ENCODE data around the gene VEGFA.

VEGFA gene

DNA sequence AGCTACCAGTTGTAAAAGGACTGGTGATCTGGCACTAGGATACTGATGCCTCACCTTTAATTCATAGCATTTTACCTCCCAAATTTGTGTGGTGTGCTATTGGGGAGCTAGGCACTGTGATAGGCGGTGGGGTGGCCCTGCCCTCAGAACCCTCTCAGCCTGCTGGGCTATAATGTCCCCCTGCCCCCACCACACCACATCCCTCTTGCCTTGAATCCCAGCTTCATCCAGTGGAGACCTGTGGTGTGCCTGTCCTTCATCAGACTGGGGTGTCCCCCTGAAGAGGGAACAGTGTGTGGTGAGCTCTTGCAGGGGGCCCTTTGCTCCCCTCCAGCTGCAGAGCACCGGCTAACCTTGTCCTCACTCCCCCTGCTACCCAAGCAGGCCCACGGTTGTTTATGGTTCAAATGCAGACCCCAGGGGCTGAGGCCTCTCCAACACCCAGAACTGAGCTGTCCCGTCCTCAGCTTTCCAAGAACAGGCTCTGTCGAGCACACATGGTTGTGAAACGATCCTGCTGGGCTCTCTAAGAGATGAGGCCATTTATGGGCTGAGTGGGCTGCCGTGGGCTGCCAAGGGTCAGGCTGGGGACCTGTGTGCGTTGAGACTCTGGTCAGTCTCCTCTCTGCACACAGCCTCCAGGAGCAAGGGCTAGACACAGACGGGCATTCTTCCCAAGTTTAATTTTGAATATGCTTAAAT is 26.9 kb upstream of the VEGFA start:
- Histone ChIP-seq H3K27ac (replicated peaks) (no peak overlapping the region), H3K27me3 (ENCODE audit: insufficient read depth, poor library complexity, severe bottlenecking) (no peaks in the 10 kb centered on the region), H3K4me3 (replicated peaks; ENCODE audit: insufficient read depth, low read length) (no peak overlapping the region)
- DNase-seq (ENCODE audit: low read depth in 1 of 2, low spot score in 1 of 2), result no peak
- TF ChIP-seq POLR2AphosphoS5 (IDR thresholded peaks at IDR 0.05; ENCODE audit: low read depth) (no peak), GABPA (IDR thresholded peaks at IDR 0.05; ENCODE audit: low read depth) (no peak), SPI1 (IDR thresholded peaks at IDR 0.05; ENCODE audit: borderline replicate concordance, low read depth) (no peak), CTCF (IDR thresholded peaks at IDR 0.05; ENCODE audit: insufficient read depth, low read length) (no peak)
- TF ChIP-seq, protein P1, sequence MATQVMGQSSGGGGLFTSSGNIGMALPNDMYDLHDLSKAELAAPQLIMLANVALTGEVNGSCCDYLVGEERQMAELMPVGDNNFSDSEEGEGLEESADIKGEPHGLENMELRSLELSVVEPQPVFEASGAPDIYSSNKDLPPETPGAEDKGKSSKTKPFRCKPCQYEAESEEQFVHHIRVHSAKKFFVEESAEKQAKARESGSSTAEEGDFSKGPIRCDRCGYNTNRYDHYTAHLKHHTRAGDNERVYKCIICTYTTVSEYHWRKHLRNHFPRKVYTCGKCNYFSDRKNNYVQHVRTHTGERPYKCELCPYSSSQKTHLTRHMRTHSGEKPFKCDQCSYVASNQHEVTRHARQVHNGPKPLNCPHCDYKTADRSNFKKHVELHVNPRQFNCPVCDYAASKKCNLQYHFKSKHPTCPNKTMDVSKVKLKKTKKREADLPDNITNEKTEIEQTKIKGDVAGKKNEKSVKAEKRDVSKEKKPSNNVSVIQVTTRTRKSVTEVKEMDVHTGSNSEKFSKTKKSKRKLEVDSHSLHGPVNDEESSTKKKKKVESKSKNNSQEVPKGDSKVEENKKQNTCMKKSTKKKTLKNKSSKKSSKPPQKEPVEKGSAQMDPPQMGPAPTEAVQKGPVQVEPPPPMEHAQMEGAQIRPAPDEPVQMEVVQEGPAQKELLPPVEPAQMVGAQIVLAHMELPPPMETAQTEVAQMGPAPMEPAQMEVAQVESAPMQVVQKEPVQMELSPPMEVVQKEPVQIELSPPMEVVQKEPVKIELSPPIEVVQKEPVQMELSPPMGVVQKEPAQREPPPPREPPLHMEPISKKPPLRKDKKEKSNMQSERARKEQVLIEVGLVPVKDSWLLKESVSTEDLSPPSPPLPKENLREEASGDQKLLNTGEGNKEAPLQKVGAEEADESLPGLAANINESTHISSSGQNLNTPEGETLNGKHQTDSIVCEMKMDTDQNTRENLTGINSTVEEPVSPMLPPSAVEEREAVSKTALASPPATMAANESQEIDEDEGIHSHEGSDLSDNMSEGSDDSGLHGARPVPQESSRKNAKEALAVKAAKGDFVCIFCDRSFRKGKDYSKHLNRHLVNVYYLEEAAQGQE (IDR thresholded peaks at IDR 0.05; ENCODE audit: insufficient replicate concordance, low read depth), result no peak

DNA sequence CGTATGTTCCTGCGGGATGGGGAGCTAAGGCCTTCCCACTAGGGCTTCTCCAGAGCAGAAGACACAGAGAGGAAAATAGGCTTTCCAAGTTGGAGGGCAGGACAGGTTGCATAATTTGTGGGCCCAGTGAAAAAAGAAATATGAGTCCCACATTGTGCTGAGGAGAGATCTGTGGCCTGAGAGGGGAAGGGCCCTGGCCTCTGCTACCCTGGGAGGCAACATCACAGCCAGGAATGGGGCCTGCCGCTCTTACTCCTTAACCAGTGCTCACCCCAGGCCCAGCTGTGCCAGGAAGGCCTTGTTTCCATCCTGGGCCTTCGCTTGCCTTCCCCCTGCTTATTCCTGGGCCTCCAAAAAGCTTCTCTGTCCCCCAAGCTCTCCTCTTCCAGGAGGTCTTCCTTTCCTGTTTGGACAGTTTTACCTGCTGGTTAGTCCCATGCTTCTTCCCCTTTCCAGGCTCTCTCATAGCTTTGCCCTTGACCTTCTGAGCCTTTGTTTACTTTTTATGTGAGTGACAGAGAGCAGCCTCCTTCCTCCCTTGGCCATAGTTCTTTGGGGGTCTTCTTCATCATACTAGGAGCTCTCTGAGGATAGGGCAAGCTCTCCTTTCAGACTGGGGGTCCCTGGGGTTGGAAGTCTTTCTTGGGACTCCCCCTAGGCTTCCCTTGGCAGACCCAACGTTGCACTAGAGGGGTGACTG is 26.2 kb upstream of the VEGFA start:
- DNase-seq (ENCODE audit: low read depth in 1 of 2, low spot score in 1 of 2), result no peak
- no peak overlapping the region for H3K4me3 ChIP-seq (replicated peaks; ENCODE audit: insufficient read depth, low read length)
- TF ChIP-seq GABPA (IDR thresholded peaks at IDR 0.05; ENCODE audit: low read depth) (no peak), POLR2AphosphoS5 (IDR thresholded peaks at IDR 0.05; ENCODE audit: low read depth) (no peak), SPI1 (IDR thresholded peaks at IDR 0.05; ENCODE audit: borderline replicate concordance, low read depth) (no peak), CTCF (IDR thresholded peaks at IDR 0.05; ENCODE audit: insufficient read depth, low read length) (no peak)
- TF ChIP-seq, protein P1 (IDR thresholded peaks at IDR 0.05; ENCODE audit: insufficient replicate concordance, low read depth), result no peak
- H3K27me3 ChIP-seq (ENCODE audit: insufficient read depth, poor library complexity, severe bottlenecking), result no peaks in the 10 kb centered on the region
- H3K27ac ChIP-seq (replicated peaks), result no peak overlapping the region

DNA sequence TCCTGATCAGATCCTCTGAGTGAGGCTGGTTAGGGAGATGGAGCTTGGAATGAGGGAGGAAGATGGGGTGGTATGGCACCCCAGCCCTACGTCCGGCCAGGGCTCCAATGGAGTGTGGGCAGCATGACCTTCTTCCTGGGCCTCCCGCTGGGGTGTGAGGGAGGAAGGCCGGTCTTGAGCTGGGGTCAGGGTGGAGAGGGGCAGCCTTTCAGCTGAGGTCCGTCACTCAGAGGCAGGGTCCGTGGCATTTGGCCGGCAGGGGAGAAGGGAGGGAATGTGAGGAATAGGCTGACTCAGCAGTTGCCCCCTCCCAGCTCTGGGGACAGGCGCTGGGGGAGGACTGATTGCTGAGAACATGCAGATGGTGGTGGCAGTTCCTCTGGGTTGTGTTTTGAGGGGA is 25.5 kb upstream of the VEGFA start:
- no peak overlapping the region for H3K4me3 ChIP-seq (replicated peaks; ENCODE audit: insufficient read depth, low read length)
- DNase-seq (ENCODE audit: low read depth in 1 of 2, low spot score in 1 of 2), result no peak
- no peaks in the 10 kb centered on the region for H3K27me3 ChIP-seq (ENCODE audit: insufficient read depth, poor library complexity, severe bottlenecking)
- TF ChIP-seq CTCF (IDR thresholded peaks at IDR 0.05; ENCODE audit: insufficient read depth, low read length) (no peak), GABPA (IDR thresholded peaks at IDR 0.05; ENCODE audit: low read depth) (no peak), SPI1 (IDR thresholded peaks at IDR 0.05; ENCODE audit: borderline replicate concordance, low read depth) (no peak), POLR2AphosphoS5 (IDR thresholded peaks at IDR 0.05; ENCODE audit: low read depth) (no peak)
- TF ChIP-seq, protein P1 (IDR thresholded peaks at IDR 0.05; ENCODE audit: insufficient replicate concordance, low read depth), result no peak
- no peak overlapping the region for H3K27ac ChIP-seq (replicated peaks)

All from HL-60 (cell line).